ENCODE data around the gene RUNX1. TPM values are rescaled to one million over a fixed set of nuclear protein-coding genes. Genes with fewer than 3 reads are reported as not detected.
"Not testable (repeated sequence)": the region's sequence is repeated elsewhere in the genome, so short reads cannot be mapped to it uniquely, and the experiment has no call there.

Gene RUNX1
- total RNA-seq, 1 donor from 2014 or later, result 62.1 TPM

DNA sequence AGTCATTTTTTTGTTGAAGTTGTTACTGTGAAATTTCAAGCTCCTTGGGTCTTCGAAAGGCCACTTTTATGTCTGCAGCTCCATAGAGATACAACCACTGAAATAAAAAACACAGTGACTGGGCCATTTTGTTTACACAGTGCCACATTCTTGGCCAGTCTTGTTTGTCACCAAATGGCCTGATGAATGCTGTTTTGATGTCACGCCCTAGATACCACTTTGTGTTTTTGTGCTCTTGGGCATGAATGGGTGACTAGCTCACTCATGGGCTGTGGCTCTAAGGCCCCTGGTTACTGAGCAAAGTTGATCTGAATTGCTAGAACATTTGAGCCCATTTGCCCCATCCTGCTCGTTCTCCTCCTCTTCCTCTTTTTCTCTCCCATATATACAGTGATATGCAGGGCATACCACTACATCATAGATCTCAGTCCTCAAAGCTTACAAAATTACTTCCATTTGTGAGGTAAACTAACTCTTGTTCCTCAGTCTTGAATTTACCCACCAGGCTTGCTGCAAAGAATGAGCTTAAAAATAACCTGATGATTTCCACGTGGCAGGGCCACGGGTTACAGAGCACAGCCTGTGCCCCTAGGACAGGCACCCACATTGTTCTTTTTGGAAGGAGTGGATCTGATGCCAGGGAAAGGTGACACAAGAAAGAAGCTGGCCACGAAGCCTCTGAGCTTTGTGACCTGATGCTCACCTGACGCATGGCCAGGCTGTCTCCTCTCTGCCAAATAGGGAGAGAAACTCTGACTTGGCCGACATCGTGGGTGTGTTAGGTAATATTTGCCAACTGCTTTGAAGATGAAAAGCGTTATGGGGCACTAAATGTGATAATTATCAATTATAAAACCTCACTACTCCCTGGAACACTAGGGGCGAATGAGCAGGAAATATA lies 92.4 kb downstream of the RUNX1 start:
- Histone ChIP-seq H3K27me3 (no peaks in the 10 kb centered on the region), H3K9me3 (no peaks in the 10 kb centered on the region), H3K4me1 (no peaks in the 10 kb centered on the region), H3K36me3 (no peaks in the 10 kb centered on the region), H3K27ac (no peak overlapping the region), H3K4me3 (no peak overlapping the region)
- DNase-seq (ENCODE audit: extremely low spot score in 2 of 2), result no peak
- TF ChIP-seq POLR2A (IDR thresholded peaks at IDR 0.05) (no peak), POLR2AphosphoS5 (IDR thresholded peaks at IDR 0.05; ENCODE audit: insufficient read depth in 1 of 2, low read depth in 1 of 2) (no peak)
- TF ChIP-seq, protein P1, sequence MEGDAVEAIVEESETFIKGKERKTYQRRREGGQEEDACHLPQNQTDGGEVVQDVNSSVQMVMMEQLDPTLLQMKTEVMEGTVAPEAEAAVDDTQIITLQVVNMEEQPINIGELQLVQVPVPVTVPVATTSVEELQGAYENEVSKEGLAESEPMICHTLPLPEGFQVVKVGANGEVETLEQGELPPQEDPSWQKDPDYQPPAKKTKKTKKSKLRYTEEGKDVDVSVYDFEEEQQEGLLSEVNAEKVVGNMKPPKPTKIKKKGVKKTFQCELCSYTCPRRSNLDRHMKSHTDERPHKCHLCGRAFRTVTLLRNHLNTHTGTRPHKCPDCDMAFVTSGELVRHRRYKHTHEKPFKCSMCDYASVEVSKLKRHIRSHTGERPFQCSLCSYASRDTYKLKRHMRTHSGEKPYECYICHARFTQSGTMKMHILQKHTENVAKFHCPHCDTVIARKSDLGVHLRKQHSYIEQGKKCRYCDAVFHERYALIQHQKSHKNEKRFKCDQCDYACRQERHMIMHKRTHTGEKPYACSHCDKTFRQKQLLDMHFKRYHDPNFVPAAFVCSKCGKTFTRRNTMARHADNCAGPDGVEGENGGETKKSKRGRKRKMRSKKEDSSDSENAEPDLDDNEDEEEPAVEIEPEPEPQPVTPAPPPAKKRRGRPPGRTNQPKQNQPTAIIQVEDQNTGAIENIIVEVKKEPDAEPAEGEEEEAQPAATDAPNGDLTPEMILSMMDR (IDR thresholded peaks at IDR 0.05), result no peak
- intact Hi-C loops (cut with DNase I), result no loop called here

DNA sequence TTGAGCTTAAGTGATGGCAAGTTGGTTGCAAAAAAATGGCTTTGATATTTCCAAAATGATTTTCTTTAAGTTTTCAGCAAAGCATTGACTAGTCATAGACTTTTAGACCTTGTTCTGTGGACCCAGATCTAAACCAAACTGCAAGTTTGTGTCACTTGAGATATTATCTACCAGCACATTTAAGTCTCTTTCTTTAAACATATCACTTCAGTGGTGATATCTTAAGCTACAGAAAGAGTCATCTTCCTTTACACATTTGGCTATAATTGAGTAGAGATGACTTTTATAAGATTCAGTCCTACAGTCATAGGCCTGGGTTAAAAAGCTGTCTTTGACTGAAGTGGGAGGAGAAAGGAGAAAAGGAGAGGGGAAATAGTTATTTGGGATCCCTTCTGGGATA lies 95.2 kb downstream of the RUNX1 start:
- Histone ChIP-seq H3K27ac (no peak overlapping the region), H3K36me3 (no peaks in the 10 kb centered on the region), H3K9me3 (no peaks in the 10 kb centered on the region), H3K4me1 (no peaks in the 10 kb centered on the region), H3K4me3 (no peak overlapping the region), H3K27me3 (no peaks in the 10 kb centered on the region)
- no peak for DNase-seq (ENCODE audit: extremely low spot score in 2 of 2)
- TF ChIP-seq, protein P1 (IDR thresholded peaks at IDR 0.05), result no peak
- TF ChIP-seq POLR2A (IDR thresholded peaks at IDR 0.05), result no peak
- TF ChIP-seq POLR2AphosphoS5 (IDR thresholded peaks at IDR 0.05; ENCODE audit: insufficient read depth in 1 of 2, low read depth in 1 of 2), result no peak
- intact Hi-C loops (cut with DNase I), result no loop called here

DNA sequence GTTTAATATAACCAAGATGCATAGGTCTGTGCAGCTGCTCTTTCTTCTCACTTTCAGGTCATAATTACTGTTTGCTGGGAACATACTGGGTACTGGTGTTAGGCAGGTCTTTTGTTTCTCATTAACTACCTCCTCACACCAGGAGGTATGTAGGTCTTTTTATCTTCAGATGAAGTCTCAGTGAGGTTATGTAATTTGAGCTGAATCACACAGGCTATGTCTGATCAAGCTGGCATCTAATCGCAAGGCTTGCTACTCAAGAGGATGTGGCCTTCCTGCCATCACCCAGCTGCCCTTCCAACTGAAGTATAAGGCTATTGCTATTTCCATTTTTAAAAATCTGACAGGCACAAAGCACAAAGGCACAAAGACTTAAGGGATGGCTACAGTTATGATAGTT lies 96.4 kb downstream of the RUNX1 start:
- no peaks in the 10 kb centered on the region for H3K27me3 ChIP-seq
- no peaks in the 10 kb centered on the region for H3K36me3 ChIP-seq
- TF ChIP-seq, protein P1 (IDR thresholded peaks at IDR 0.05), result no peak
- TF ChIP-seq POLR2A (IDR thresholded peaks at IDR 0.05), result no peak
- TF ChIP-seq POLR2AphosphoS5 (IDR thresholded peaks at IDR 0.05; ENCODE audit: insufficient read depth in 1 of 2, low read depth in 1 of 2), result no peak
- intact Hi-C loops (cut with DNase I), result no loop called here
- H3K4me1 ChIP-seq, result no peaks in the 10 kb centered on the region
- no peak overlapping the region for H3K27ac ChIP-seq
- no peak for DNase-seq (ENCODE audit: extremely low spot score in 2 of 2)
- no peak overlapping the region for H3K4me3 ChIP-seq
- H3K9me3 ChIP-seq, result no peaks in the 10 kb centered on the region

DNA sequence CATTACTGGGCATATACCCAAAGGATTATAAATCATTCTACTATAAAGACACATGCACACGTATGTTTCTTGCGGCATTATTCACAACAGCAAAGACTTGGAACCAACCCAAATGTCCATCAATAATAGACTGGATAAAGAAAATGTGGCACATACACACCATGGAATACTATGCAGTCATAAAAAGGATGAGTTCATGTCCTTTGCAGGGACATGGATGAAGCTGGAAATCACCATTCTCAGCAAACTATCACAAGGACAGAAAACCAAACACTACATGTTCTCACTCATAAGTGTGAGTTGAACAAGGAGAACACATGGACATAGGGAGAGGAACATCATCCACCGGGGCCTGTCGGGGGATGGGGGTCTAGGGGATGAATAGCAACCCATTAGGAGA lies 97.2 kb downstream of the RUNX1 start:
- H3K9me3 ChIP-seq; H3K4me1 ChIP-seq; intact Hi-C loops (cut with DNase I); H3K36me3 ChIP-seq; H3K27me3 ChIP-seq; DNase-seq (ENCODE audit: extremely low spot score in 2 of 2); H3K4me3 ChIP-seq; H3K27ac ChIP-seq: not testable (repeated sequence)

DNA sequence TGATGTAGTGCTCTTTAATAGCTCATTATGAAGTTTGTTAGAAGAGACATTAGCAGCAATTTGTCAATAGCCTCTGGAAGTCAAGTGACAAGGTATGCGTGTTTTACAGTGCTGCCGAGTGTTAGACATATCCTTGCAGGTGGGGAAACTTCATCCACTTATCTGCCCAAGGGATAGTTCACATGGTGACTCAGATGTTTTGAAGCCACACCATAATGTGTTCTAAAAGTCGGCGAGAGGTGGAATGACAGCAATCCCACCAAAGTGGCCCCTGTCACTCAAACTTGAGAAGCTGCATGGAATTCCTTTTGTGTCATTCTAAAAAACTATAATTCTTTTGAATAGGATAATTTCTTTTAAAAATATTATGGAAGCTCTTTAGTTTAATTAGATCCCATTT lies 98.1 kb downstream of the RUNX1 start:
- H3K4me1 ChIP-seq, result no peaks in the 10 kb centered on the region
- TF ChIP-seq POLR2A (IDR thresholded peaks at IDR 0.05) (no peak), POLR2AphosphoS5 (IDR thresholded peaks at IDR 0.05; ENCODE audit: insufficient read depth in 1 of 2, low read depth in 1 of 2) (no peak)
- TF ChIP-seq, protein P1 (IDR thresholded peaks at IDR 0.05), result no peak
- intact Hi-C loops (cut with DNase I), result no loop called here

More for the DNA sequence above, 98.1 kb downstream of the RUNX1 start:
- H3K27ac ChIP-seq, result no peak overlapping the region
- H3K27me3 ChIP-seq, result no peaks in the 10 kb centered on the region
- no peak for DNase-seq (ENCODE audit: extremely low spot score in 2 of 2)
- H3K9me3 ChIP-seq, result no peaks in the 10 kb centered on the region
- H3K36me3 ChIP-seq, result no peaks in the 10 kb centered on the region
- no peak overlapping the region for H3K4me3 ChIP-seq

Data from vagina (tissue), 2 donors.